ACC112 (cell line): ENCODE measurements around the gene DDX47.
A peak's percentile ranks its signal among the peaks of the same experiment; 100 is the strongest.

ENCODE experiments used
- H2AFZ ChIP-seq: fragments of 200-600 bp; sonication (generic); one replicate; pipeline ENCODE4 v1.6.0; 2017; ENCODE audit warnings: antibody characterized with exemption, low read length; ENCODE audit not compliant: unreplicated experiment
- H3K27ac ChIP-seq: fragments of 200-600 bp; sonication (generic); 2 replicates; pipeline ENCODE4 v1.5.1; 2014; ENCODE audit warnings: low read depth, mild to moderate bottlenecking, antibody characterized with exemption, low read length, moderate library complexity
- H3K27me3 ChIP-seq: fragments of 200-600 bp; sonication (generic); 2 replicates; pipeline ENCODE4 v1.6.1; 2014; ENCODE audit warnings: mild to moderate bottlenecking, antibody characterized with exemption, low read length, moderate library complexity, mixed read lengths; ENCODE audit not compliant: insufficient read depth
- H3K36me3 ChIP-seq: fragments of 200-600 bp; sonication (generic); 2 replicates; pipeline ENCODE4 v1.6.1; 2016; ENCODE audit warnings: mild to moderate bottlenecking, antibody characterized with exemption, low read length, moderate library complexity, mixed read lengths; ENCODE audit not compliant: insufficient read depth
- H3K4me1 ChIP-seq: fragments of 200-600 bp; sonication (generic); one replicate; pipeline ENCODE4 v1.6.1; 2016; ENCODE audit warnings: low read length, mixed read lengths; ENCODE audit not compliant: insufficient read depth, unreplicated experiment, control insufficient read depth
- H3K4me3 ChIP-seq: fragments of 200-600 bp; sonication (generic); 2 replicates; pipeline ENCODE4 v1.5.1; 2014; ENCODE audit warnings: mild to moderate bottlenecking, low read depth, low read length
- H3K79me2 ChIP-seq: fragments of 200-600 bp; sonication (generic); one replicate; pipeline ENCODE4 v1.6.0; 2016; ENCODE audit warnings: low read length; ENCODE audit not compliant: control insufficient read depth, unreplicated experiment, insufficient read depth

DDX47 gene

DNA sequence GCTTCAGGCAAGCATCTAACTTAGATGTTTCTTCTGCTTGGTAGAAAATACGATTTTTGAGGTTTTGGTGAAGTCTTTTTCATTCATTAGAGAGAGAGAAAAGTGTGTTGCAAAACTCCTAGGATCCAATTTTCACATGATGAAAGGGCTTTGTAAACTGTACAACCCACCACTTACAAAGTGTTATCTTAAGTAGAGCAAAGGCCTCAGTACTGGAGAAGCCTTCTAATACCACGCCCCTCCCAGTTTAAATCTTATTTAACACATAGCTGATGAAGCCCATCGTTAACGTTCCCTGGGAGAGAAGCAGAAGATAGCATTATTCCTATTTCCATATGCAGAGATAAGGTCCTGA is 26.8 kb upstream of the DDX47 start:
- Histone ChIP-seq H2AFZ (peak overlapping the region; percentile 81), H3K36me3 (no peaks in the 10 kb centered on the region), H3K27ac (peak overlapping the region; percentile 67), H3K4me1 (peaks cover 32% of the 10 kb centered on the region), H3K79me2 (peaks cover 19% of the 10 kb centered on the region), H3K4me3 (peak overlapping the region; percentile 79), H3K27me3 (no peaks in the 10 kb centered on the region)

DNA sequence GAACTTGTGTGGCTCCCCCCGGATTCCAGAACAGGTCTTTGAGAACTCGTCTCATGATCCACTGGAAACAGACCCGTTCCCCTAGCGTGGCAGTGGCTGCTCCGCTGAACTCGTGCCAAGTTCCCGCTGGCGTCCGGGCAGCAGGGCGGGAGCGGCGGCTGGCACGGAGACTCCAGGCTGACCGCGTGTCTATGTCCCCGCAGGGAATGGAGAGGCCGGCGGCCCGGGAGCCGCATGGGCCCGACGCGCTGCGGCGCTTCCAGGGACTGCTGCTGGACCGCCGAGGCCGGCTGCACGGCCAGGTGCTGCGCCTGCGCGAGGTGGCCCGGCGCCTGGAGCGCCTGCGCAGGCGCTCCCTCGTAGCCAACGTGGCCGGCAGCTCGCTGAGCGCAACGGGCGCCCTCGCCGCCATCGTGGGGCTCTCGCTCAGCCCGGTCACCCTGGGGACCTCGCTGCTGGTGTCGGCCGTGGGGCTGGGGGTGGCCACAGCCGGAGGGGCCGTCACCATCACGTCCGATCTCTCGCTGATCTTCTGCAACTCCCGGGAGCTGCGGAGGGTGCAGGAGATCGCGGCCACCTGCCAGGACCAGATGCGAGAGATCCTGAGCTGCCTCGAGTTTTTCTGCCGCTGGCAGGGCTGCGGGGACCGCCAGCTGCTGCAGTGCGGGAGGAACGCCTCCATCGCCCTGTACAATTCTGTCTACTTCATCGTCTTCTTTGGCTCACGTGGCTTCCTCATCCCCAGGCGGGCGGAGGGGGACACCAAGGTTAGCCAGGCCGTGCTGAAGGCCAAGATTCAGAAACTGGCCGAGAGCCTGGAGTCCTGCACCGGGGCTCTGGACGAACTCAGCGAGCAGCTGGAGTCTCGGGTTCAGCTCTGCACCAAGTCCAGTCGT is 26.2 kb upstream of the DDX47 start:
- peak overlapping the region; percentile 81 for H2AFZ ChIP-seq
- no peaks in the 10 kb centered on the region for H3K36me3 ChIP-seq
- H3K4me1 ChIP-seq, result peaks cover 32% of the 10 kb centered on the region
- peak overlapping the region; percentile 79 for H3K4me3 ChIP-seq
- peak overlapping the region; percentile 67 for H3K27ac ChIP-seq
- no peaks in the 10 kb centered on the region for H3K27me3 ChIP-seq
- H3K79me2 ChIP-seq, result peaks cover 19% of the 10 kb centered on the region

DNA sequence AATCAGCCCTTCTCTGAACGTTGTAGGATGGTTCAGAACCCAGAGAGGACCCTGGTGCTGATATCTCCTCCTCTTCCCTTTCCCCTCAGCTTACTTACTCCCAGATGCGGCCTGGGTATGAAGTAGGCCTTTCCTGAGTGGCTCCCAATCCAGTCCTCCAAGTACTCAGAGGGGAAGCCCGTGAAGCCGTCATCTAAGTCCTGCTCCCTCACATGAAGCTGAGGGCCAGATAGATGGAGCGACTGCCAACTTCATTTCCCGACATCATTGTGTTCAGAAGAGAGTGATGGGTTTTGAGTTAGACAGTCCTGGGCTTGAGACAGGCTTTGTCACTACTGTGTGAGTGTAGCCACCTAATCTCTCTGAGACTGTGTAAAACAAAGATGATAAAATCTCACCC is 25.0 kb upstream of the DDX47 start:
- Histone ChIP-seq H3K4me1 (peaks cover 32% of the 10 kb centered on the region), H3K27ac (peak overlapping the region; percentile 67), H3K27me3 (no peaks in the 10 kb centered on the region), H3K79me2 (peaks cover 19% of the 10 kb centered on the region), H3K36me3 (no peaks in the 10 kb centered on the region), H3K4me3 (peak overlapping the region; percentile 79), H2AFZ (peak overlapping the region; percentile 40)

DNA sequence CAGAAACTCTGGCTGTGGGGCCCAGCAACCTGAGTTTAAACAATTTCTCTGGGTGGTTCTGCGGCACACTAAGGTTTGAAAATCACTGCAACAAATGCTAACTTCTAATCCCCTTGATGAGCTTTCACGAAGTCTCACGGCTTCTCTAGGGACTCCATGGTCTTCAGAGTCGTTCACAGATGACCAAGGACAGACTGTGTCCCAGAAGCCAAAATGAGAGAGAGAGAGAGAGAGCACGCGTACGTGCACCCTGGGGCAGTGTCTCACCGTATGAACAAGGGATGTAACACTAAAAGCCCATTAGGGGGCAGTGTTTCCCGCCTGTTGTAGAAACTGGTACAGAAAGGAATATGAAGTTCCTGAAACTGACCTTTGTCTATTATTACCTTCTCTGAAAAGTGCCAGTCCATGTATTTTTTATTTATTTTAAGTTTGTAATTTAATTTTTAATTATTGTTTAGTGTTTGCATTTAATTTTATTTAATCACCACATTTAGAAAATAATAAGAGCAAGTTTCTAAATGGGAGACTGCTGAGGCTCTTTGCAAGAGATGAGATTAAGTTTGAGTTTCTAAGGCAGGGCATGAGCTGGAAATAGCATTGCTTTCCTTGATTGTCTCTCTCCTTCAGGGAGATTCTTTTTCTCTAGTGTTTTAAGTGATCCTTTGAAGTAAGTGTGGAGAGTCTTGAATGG is 24.3 kb upstream of the DDX47 start:
- H3K27me3 ChIP-seq, result no peaks in the 10 kb centered on the region

DNA sequence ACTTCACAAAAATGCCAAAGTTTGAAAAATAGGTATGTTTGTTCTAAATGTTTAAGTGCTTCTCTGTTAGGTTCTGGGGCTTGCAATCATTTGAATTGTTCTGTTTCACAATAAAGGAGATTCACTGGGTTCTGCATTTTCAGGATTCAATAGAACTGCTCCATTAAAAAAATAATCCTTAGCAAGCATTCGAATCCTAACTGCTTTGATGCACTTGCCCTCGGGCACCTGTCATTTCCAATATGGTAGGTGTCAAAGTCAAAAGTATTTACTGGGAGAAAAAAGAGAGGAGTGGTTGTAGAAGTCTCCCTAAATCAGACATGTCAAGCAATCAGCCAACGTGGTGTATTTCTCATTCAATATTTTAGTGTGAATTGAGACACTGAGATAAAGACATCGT is 22.2 kb upstream of the DDX47 start:
- Histone ChIP-seq H3K27me3 (no peaks in the 10 kb centered on the region), H3K4me3 (no peak overlapping the region), H3K79me2 (peaks cover 19% of the 10 kb centered on the region), H3K36me3 (no peaks in the 10 kb centered on the region), H2AFZ (no peak overlapping the region), H3K27ac (no peak overlapping the region), H3K4me1 (peaks cover 23% of the 10 kb centered on the region)

More for the DNA sequence above, 24.3 kb upstream of the DDX47 start:
- Histone ChIP-seq H3K4me3 (no peak overlapping the region), H3K4me1 (peaks cover 32% of the 10 kb centered on the region), H3K27ac (peak overlapping the region; percentile 67), H3K79me2 (peaks cover 19% of the 10 kb centered on the region), H3K36me3 (no peaks in the 10 kb centered on the region), H2AFZ (peak overlapping the region; percentile 40)

DNA sequence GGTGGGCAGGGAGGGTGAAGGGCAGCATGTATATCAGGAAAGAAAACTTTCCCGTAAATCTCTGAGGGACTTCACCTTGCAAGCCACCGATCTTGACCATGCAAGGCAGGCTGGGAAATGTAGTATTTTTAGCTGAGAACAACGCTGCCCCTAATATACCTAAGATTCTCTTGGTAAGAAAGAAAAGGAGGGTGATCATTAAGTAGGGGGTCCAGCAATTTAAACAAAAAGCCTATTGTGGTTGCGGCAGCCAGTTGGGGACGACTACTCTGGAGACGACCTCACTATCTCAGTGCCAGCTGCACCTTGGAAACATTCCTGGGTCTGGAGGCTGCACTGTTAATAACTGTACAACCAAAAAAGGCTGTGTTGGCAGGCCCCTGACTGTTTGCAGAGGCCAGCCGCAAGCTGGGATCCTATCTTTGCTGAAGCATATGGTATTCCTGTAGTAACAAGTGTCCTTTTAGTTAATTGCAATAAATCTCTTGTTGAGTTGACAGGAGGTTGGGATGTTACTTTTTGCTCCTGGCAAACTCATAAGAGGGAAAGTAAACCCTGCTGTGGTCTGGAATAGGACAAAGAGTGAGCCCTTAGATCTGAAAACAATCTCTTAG is 21.3 kb upstream of the DDX47 start:
- Histone ChIP-seq H3K4me3 (no peak overlapping the region), H2AFZ (no peak overlapping the region)

DNA sequence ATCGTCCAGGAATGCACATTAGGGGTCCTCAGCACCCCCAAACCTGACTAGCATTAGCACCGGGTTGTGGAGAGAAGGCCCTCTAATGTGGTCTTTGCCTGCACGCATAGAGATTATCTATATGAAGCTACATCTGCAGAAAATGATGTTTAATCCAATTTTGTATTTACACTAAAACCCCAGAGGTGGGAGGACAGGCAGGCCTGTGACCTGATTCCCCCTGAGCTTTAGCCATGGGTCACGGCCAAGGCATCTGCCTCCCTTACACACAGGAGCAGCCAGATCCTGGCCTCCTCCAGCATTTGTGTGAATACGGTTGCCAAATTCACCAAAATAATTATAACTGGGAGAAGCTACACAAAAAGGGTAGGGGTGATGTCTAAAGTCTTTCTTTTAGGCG is 20.7 kb upstream of the DDX47 start:
- H3K27ac ChIP-seq, result no peak overlapping the region
- H3K4me1 ChIP-seq, result peaks cover 18% of the 10 kb centered on the region
- H3K4me3 ChIP-seq, result no peak overlapping the region

More for the DNA sequence above, 21.3 kb upstream of the DDX47 start:
- Histone ChIP-seq H3K36me3 (no peaks in the 10 kb centered on the region), H3K27me3 (no peaks in the 10 kb centered on the region), H3K4me1 (peaks cover 18% of the 10 kb centered on the region), H3K79me2 (peaks cover 19% of the 10 kb centered on the region), H3K27ac (no peak overlapping the region)

DNA sequence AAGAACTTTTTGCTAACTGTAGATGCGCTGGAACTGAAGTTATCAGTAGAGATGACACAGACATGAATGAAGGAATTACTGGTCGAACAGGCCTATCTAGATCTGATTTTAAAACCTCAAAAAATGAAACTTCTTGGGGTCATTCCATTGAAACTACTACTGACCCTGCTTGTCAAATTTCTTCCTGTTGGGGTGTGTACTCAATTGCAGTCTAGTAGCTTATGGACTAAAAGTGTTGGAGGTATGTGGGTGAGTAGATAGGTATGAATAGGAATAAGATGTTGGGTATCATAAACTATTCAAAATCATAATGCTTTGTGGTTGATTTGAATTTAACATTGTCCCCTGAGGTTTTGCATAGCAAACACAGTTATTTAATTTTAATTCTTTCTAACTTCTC is 18.5 kb upstream of the DDX47 start:
- Histone ChIP-seq H3K27me3 (no peaks in the 10 kb centered on the region), H3K36me3 (no peaks in the 10 kb centered on the region), H2AFZ (no peak overlapping the region)

More for the DNA sequence above, 20.7 kb upstream of the DDX47 start:
- H3K79me2 ChIP-seq, result peaks cover 15% of the 10 kb centered on the region
- no peaks in the 10 kb centered on the region for H3K36me3 ChIP-seq
- no peaks in the 10 kb centered on the region for H3K27me3 ChIP-seq
- H2AFZ ChIP-seq, result no peak overlapping the region

DNA sequence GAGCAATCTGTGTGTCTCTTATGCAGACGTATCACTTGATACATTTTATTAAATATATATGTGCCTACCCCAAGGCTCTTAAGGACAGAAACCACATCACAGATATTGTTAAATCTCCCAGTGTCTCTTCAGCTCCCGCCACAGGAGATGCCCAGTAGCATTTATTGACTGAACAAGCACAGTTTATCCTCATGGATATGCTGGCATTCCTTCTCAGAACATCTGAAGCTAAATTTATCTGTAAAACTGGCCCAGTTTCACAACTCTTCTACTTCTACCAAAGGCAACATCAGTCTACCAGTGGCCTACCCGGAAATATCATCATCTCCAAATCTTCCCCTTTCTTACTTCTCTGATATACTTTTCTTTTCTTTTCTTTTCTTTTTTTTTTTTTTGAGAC is 17.0 kb upstream of the DDX47 start:
- H3K4me3 ChIP-seq, result no peak overlapping the region

More for the DNA sequence above, 18.5 kb upstream of the DDX47 start:
- no peak overlapping the region for H3K27ac ChIP-seq
- H3K79me2 ChIP-seq, result no peaks in the 10 kb centered on the region
- H3K4me3 ChIP-seq, result no peak overlapping the region
- no peaks in the 10 kb centered on the region for H3K4me1 ChIP-seq

DNA sequence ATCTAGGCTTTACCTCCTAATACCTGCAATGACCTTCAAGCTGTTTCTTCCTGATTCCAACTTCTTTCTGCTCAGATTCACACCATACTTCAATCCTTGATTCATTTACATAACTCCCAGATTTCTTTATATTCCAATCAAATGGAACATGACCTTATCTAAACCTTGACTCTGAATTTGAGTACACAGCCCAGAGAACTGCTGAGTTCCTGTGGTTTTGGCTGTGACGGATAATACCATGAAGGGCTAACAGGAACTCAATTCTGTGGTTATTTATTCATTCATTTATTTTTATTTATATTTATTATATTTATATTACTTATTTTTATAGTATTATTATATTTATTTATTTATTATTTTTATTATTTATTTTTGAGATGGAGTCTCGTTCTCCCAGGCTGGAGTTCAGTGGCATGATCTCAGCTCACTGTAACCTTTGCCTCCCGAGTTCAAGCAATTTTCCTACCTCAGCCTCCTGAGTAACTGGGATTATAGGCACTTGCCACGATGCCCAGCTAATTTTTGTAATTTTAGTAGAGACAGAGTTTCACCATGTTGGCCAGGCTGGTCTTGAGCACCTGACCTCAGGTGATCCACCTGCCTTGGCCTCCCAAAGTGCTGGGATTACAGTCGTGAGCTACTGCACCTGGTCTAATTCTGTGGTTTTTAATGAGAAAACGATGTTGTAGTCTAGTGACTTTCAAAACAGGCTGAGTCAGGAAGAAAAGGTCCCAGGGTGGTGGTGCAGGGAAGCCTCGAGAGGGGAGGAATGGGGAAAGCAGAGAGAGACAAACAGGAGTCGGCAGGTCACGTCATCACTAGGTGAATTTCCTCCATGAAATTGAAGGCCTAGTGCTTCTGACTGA is 16.0 kb upstream of the DDX47 start:
- H2AFZ ChIP-seq, result no peak overlapping the region

More for the DNA sequence above, 17.0 kb upstream of the DDX47 start:
- Histone ChIP-seq H3K27ac (no peak overlapping the region), H3K4me1 (peaks cover 3% of the 10 kb centered on the region), H2AFZ (no peak overlapping the region), H3K27me3 (no peaks in the 10 kb centered on the region), H3K79me2 (no peaks in the 10 kb centered on the region), H3K36me3 (no peaks in the 10 kb centered on the region)

More for the DNA sequence above, 16.0 kb upstream of the DDX47 start:
- no peaks in the 10 kb centered on the region for H3K27me3 ChIP-seq
- no peaks in the 10 kb centered on the region for H3K36me3 ChIP-seq
- no peak overlapping the region for H3K4me3 ChIP-seq
- H3K27ac ChIP-seq, result no peak overlapping the region
- peaks cover 3% of the 10 kb centered on the region for H3K4me1 ChIP-seq
- no peaks in the 10 kb centered on the region for H3K79me2 ChIP-seq
